ENCODE results near the gene SLC44A5. TPM values are rescaled to one million over a fixed set of nuclear protein-coding genes. Genes with fewer than 3 reads are reported as not detected.

Gene SLC44A5
- total RNA-seq, 1 donor from 2014 or later, result 0.69 TPM

- Mint-ChIP-seq H3K27ac (no peak overlapping the region), H3K4me1 (no peaks in the 10 kb centered on the region), H3K27me3 (no peaks in the 10 kb centered on the region), H3K36me3 (ENCODE audit: low read depth) (no peaks in the 10 kb centered on the region), H3K9me3 (no peaks in the 10 kb centered on the region), H3K4me3 (no peak overlapping the region)
- TF ChIP-seq CTCF (IDR thresholded peaks at IDR 0.05), result no peak
- no peak for ATAC-seq (ENCODE audit: low read depth)
- ChIA-PET CTCF (no interaction called here), POLR2A (no interaction called here)
- DNase-seq, result no peak
- intact Hi-C loops (cut with micrococcal nuclease), result no loop called here
These were observed 140.5 kb downstream of the SLC44A5 start for GRCh38 chr1:75470448-75470847.

- Mint-ChIP-seq H3K4me1 (no peaks in the 10 kb centered on the region), H3K4me3 (no peak overlapping the region), H3K9me3 (no peaks in the 10 kb centered on the region), H3K27me3 (no peaks in the 10 kb centered on the region), H3K36me3 (ENCODE audit: low read depth) (no peaks in the 10 kb centered on the region), H3K27ac (no peak overlapping the region)
- CTCF ChIA-PET, result no interaction called here
- no peak for TF ChIP-seq CTCF (IDR thresholded peaks at IDR 0.05)
- POLR2A ChIA-PET, result no interaction called here
- intact Hi-C loops (cut with micrococcal nuclease), result no loop called here
- DNase-seq (no peak), ATAC-seq (ENCODE audit: low read depth) (no peak)
These were observed 141.2 kb downstream of the SLC44A5 start for GRCh38 chr1:75469586-75470173.

GRCh38 chr1:75461808-75462325, 149.0 kb downstream of the SLC44A5 start:
- POLR2A ChIA-PET, result no interaction called here

GRCh38 chr1:75449998-75450397, 160.9 kb downstream of the SLC44A5 start:
- TF ChIP-seq CTCF (IDR thresholded peaks at IDR 0.05), result no peak
- CTCF ChIA-PET, result no interaction called here
- no peaks in the 10 kb centered on the region for H3K4me1 Mint-ChIP-seq
- no peaks in the 10 kb centered on the region for H3K27me3 Mint-ChIP-seq
- no peak overlapping the region for H3K4me3 Mint-ChIP-seq
- peaks cover 8% of the 10 kb centered on the region for H3K9me3 Mint-ChIP-seq
- H3K27ac Mint-ChIP-seq, result no peak overlapping the region
- POLR2A ChIA-PET, result no interaction called here
- DNase-seq (no peak), ATAC-seq (ENCODE audit: low read depth) (no peak)
- H3K36me3 Mint-ChIP-seq (ENCODE audit: low read depth), result no peaks in the 10 kb centered on the region
- intact Hi-C loops (cut with micrococcal nuclease), result no loop called here

More at GRCh38 chr1:75461808-75462325, 149.0 kb downstream of the SLC44A5 start:
- DNase-seq (no peak), ATAC-seq (ENCODE audit: low read depth) (no peak)
- H3K4me1 Mint-ChIP-seq, result no peaks in the 10 kb centered on the region
- no peaks in the 10 kb centered on the region for H3K36me3 Mint-ChIP-seq (ENCODE audit: low read depth)
- no peak overlapping the region for H3K27ac Mint-ChIP-seq
- no peak overlapping the region for H3K4me3 Mint-ChIP-seq
- H3K27me3 Mint-ChIP-seq, result no peaks in the 10 kb centered on the region
- CTCF ChIA-PET, result no interaction called here
- no peak for TF ChIP-seq CTCF (IDR thresholded peaks at IDR 0.05)
- intact Hi-C loops (cut with micrococcal nuclease), result no loop called here
- peaks cover 6% of the 10 kb centered on the region for H3K9me3 Mint-ChIP-seq

- H3K27me3 Mint-ChIP-seq, result no peaks in the 10 kb centered on the region
- ChIA-PET POLR2A (no interaction called here), CTCF (no interaction called here)
- H3K4me1 Mint-ChIP-seq, result no peaks in the 10 kb centered on the region
- intact Hi-C loops (cut with micrococcal nuclease), result no loop called here
- no peak for TF ChIP-seq CTCF (IDR thresholded peaks at IDR 0.05)
- H3K36me3 Mint-ChIP-seq (ENCODE audit: low read depth), result no peaks in the 10 kb centered on the region
- no peak for DNase-seq
- no peaks in the 10 kb centered on the region for H3K9me3 Mint-ChIP-seq
- H3K27ac Mint-ChIP-seq, result no peak overlapping the region
- ATAC-seq (ENCODE audit: low read depth), result no peak
- H3K4me3 Mint-ChIP-seq, result no peak overlapping the region
These were observed 166.7 kb downstream of the SLC44A5 start for GRCh38 chr1:75444220-75444619.

Data from activated B cell treated with CpG ODN at 0.5 μM for 24 hours (primary cell).